Central memory CD8-positive, alpha-beta T cell (primary cell): ENCODE measurements around the gene DENND5A.

ENCODE experiments used
- ATAC-seq: fragments of 150-1000 bp; cut with Tn5 transposase; replicated peaks from 2 replicates; pipeline ENCODE4 v1.10.0; 2022; ENCODE audit warnings: mild to moderate bottlenecking, moderate FRiP score, moderate number of reproducible peaks; ENCODE audit not compliant: poor library complexity, severe bottlenecking; ENCODE audit errors: extremely low read depth
- DNase-seq, 2 donors: peaks; one replicate each; pipeline ENCODE4 v3.0.0; 2021; ENCODE audit warnings: low spot score in 2 of 2
- H3K27ac Mint-ChIP-seq: one replicate; pipeline ENCODE4 v1.8.0; 2022; ENCODE audit warnings: low read depth, mild to moderate bottlenecking, moderate library complexity, mixed read lengths
- H3K27me3 Mint-ChIP-seq: one replicate; pipeline ENCODE4 v1.8.0; 2022; ENCODE audit warnings: mixed read lengths
- H3K36me3 Mint-ChIP-seq: one replicate; pipeline ENCODE4 v1.8.0; 2022; ENCODE audit warnings: mild to moderate bottlenecking, moderate library complexity, mixed read lengths; ENCODE audit not compliant: insufficient read depth
- H3K4me1 Mint-ChIP-seq: one replicate; pipeline ENCODE4 v1.8.0; 2022; ENCODE audit warnings: mixed read lengths
- H3K4me3 Mint-ChIP-seq: one replicate; pipeline ENCODE4 v1.8.0; 2022; ENCODE audit warnings: mild to moderate bottlenecking, moderate library complexity, mixed read lengths
- H3K9me3 Mint-ChIP-seq: one replicate; pipeline ENCODE4 v1.8.0; 2022; ENCODE audit warnings: mixed read lengths

Gene DENND5A

GRCh38 chr11:9265211-9266131 lies at the start of gene DENND5A:
TSS of gene DENND5A (minus strand) at chr11:9265350. CDS start at chr11:9265069, 281 bp downstream.
- ATAC-seq (peak; percentile 42), DNase-seq (peak in 1 of 2 donors; percentile 17)
- Mint-ChIP-seq H3K27ac (peak within 1 kb of the TSS; percentile 91), H3K4me3 (peak within 1 kb of the TSS; percentile 91), H3K9me3 (no peaks in the 10 kb centered on the region), H3K36me3 (peaks cover 10% of the 10 kb centered on the region), H3K4me1 (peaks cover 34% of the 10 kb centered on the region), H3K27me3 (no peaks in the 10 kb centered on the region)

- Mint-ChIP-seq H3K36me3 (peaks cover 12% of the 10 kb centered on the region), H3K27me3 (peaks cover 14% of the 10 kb centered on the region), H3K27ac (peak within 1 kb of the TSS; percentile 98), H3K4me1 (peaks cover 35% of the 10 kb centered on the region), H3K9me3 (no peaks in the 10 kb centered on the region), H3K4me3 (peak within 1 kb of the TSS; percentile 99)
- DNase-seq (peak; percentile 99), ATAC-seq (peak; percentile 93)
Observed at GRCh38 chr11:9314291-9315077, 49.3 kb upstream of the DENND5A start, which contains the start of gene TMEM41B. TSS of gene TMEM41B (minus strand) at chr11:9314593. CDS start at chr11:9314441, 152 bp downstream.

- no peak for DNase-seq
- H3K9me3 Mint-ChIP-seq: no peaks in the 10 kb centered on the region
- peak overlapping the region; percentile 99 for H3K4me3 Mint-ChIP-seq
- ATAC-seq: peak; percentile 5
- H3K27ac Mint-ChIP-seq: peak overlapping the region; percentile 98
- H3K4me1 Mint-ChIP-seq: peaks cover 35% of the 10 kb centered on the region
- H3K27me3 Mint-ChIP-seq: peaks cover 10% of the 10 kb centered on the region
- peaks cover 12% of the 10 kb centered on the region for H3K36me3 Mint-ChIP-seq
Observed at GRCh38 chr11:9313648-9314290, 48.6 kb upstream of the DENND5A start.

GRCh38 chr11:9310485-9311090 lies 45.4 kb upstream of the DENND5A start:
- H3K27me3 Mint-ChIP-seq: no peaks in the 10 kb centered on the region
- H3K4me1 Mint-ChIP-seq: peaks cover 49% of the 10 kb centered on the region
- H3K27ac Mint-ChIP-seq: peak overlapping the region; percentile 57
- H3K36me3 Mint-ChIP-seq: peaks cover 14% of the 10 kb centered on the region
- no peaks in the 10 kb centered on the region for H3K9me3 Mint-ChIP-seq
- H3K4me3 Mint-ChIP-seq: no peak overlapping the region
- no peak for ATAC-seq
- DNase-seq: no peak

GRCh38 chr11:9304178-9304577 lies 39.0 kb upstream of the DENND5A start:
- H3K27me3 Mint-ChIP-seq: no peaks in the 10 kb centered on the region
- no peak overlapping the region for H3K4me3 Mint-ChIP-seq
- ATAC-seq (no peak), DNase-seq (no peak)
- no peak overlapping the region for H3K27ac Mint-ChIP-seq
- H3K4me1 Mint-ChIP-seq: peaks cover 24% of the 10 kb centered on the region
- H3K9me3 Mint-ChIP-seq: no peaks in the 10 kb centered on the region
- peaks cover 2% of the 10 kb centered on the region for H3K36me3 Mint-ChIP-seq

- no peaks in the 10 kb centered on the region for H3K27me3 Mint-ChIP-seq
- H3K36me3 Mint-ChIP-seq: peaks cover 8% of the 10 kb centered on the region
- H3K4me1 Mint-ChIP-seq: peaks cover 17% of the 10 kb centered on the region
- ATAC-seq (no peak), DNase-seq (no peak)
- H3K9me3 Mint-ChIP-seq: no peaks in the 10 kb centered on the region
- H3K27ac Mint-ChIP-seq: no peak overlapping the region
- H3K4me3 Mint-ChIP-seq: no peak overlapping the region
Observed at GRCh38 chr11:9302448-9302847, 37.3 kb upstream of the DENND5A start.

- Mint-ChIP-seq H3K27me3 (no peaks in the 10 kb centered on the region), H3K27ac (no peak overlapping the region), H3K4me1 (peaks cover 12% of the 10 kb centered on the region), H3K36me3 (peaks cover 11% of the 10 kb centered on the region), H3K9me3 (no peaks in the 10 kb centered on the region), H3K4me3 (no peak overlapping the region)
- DNase-seq: no peak
- ATAC-seq: no peak
Observed at GRCh38 chr11:9301720-9302119, 36.6 kb upstream of the DENND5A start.

GRCh38 chr11:9293646-9294045 lies 28.5 kb upstream of the DENND5A start:
- Mint-ChIP-seq H3K9me3 (no peaks in the 10 kb centered on the region), H3K36me3 (peaks cover 35% of the 10 kb centered on the region), H3K27ac (no peak overlapping the region), H3K27me3 (no peaks in the 10 kb centered on the region), H3K4me3 (no peak overlapping the region), H3K4me1 (no peaks in the 10 kb centered on the region)
- no peak for ATAC-seq
- DNase-seq: no peak

GRCh38 chr11:9285850-9286587 lies 20.9 kb upstream of the DENND5A start:
- no peaks in the 10 kb centered on the region for H3K9me3 Mint-ChIP-seq
- H3K4me3 Mint-ChIP-seq: no peak overlapping the region
- ATAC-seq (no peak), DNase-seq (no peak)
- H3K27ac Mint-ChIP-seq: no peak overlapping the region
- H3K27me3 Mint-ChIP-seq: no peaks in the 10 kb centered on the region
- peaks cover 23% of the 10 kb centered on the region for H3K36me3 Mint-ChIP-seq
- peaks cover 2% of the 10 kb centered on the region for H3K4me1 Mint-ChIP-seq

- Mint-ChIP-seq H3K4me3 (no peak overlapping the region), H3K9me3 (no peaks in the 10 kb centered on the region), H3K27ac (peak overlapping the region; percentile 67), H3K36me3 (peaks cover 20% of the 10 kb centered on the region), H3K4me1 (peaks cover 7% of the 10 kb centered on the region), H3K27me3 (no peaks in the 10 kb centered on the region)
- ATAC-seq (peak; percentile 65), DNase-seq (no peak)
Observed at GRCh38 chr11:9280655-9281301, 15.6 kb upstream of the DENND5A start.

- no peaks in the 10 kb centered on the region for H3K9me3 Mint-ChIP-seq
Observed at GRCh38 chr11:9277176-9277575, 12.0 kb upstream of the DENND5A start.

More at GRCh38 chr11:9277176-9277575, 12.0 kb upstream of the DENND5A start:
- Mint-ChIP-seq H3K4me3 (no peak overlapping the region), H3K27me3 (no peaks in the 10 kb centered on the region), H3K36me3 (peaks cover 15% of the 10 kb centered on the region), H3K4me1 (peaks cover 12% of the 10 kb centered on the region), H3K27ac (no peak overlapping the region)
- DNase-seq (no peak), ATAC-seq (no peak)
